Adrenal gland (tissue), 12 donors: ENCODE measurements around the gene FBLN2. TPM values are rescaled to one million over a fixed set of nuclear protein-coding genes. Genes with fewer than 3 reads are reported as not detected.

Experiments used
- DNase-seq, 7 donors: peaks; one replicate each; pipeline ENCODE4 v3.0.0-alpha.2; 2019 to 2020
- H3K27ac ChIP-seq, 5 donors: fragments of 200-600 bp; sonication (generic) in 4 of 5; 1 replicate in 3 of 5; 2 replicates in 2 of 5; pipeline versions ENCODE4 v1.5.1 to v1.8.0; 2016 to 2020; ENCODE audit warnings: mild to moderate bottlenecking in 1 of 5
- H3K27me3 ChIP-seq: fragments of 200-600 bp; 2 replicates; pipeline ENCODE4 v1.8.0; 2021
- H3K36me3 ChIP-seq, 2 donors: fragments of 200-600 bp; replicated peaks in 1 of 2; 1 replicate in 1 of 2; 2 replicates in 1 of 2; pipeline versions ENCODE4 v1.5.1 to v1.8.0; 2018 to 2022
- H3K4me1 ChIP-seq, 2 donors: fragments of 200-600 bp; replicated peaks in 1 of 2; 1 replicate in 1 of 2; 2 replicates in 1 of 2; pipeline versions ENCODE4 v1.5.1 to v1.8.0; 2018 to 2021
- H3K4me3 ChIP-seq, 4 donors: fragments of 200-600 bp; sonication (generic) in 3 of 4; one replicate each; pipeline ENCODE4 v1.5.1; 2016 to 2018
- H3K9me3 ChIP-seq, 3 donors: fragments of 200-600 bp; sonication (generic) in 1 of 3; replicated peaks in 1 of 3; 1 replicate in 2 of 3; 2 replicates in 1 of 3; pipeline versions ENCODE4 v1.5.1 to v1.8.0; 2016 to 2021
- POLR2A ChIP-seq, 2 donors: fragments of 450-650 bp; IDR thresholded peaks; one replicate each; pipeline ENCODE4 v1.6.1; 2017; ENCODE audit warnings: antibody characterized with exemption in 2 of 2, mild to moderate bottlenecking in 2 of 2, moderate library complexity in 1 of 2
- WGBS, 4 donors: extraction: QIAGEN DNeasy Blood & Tissue Kit in 2 of 4; methylation state at CpG; one replicate each; pipeline versions ENCODE4 v1.1.5 to v1.1.7; 2013 to 2017; 5-methylcytosine and 5-hydroxymethylcytosine counted together
- intact Hi-C, 2 donors: fragments of 100-400 bp; cut with DNase I; formaldehyde crosslinking; loops; one replicate each; pipeline versions ENCODE4 v1.14.1 to v1.15.0; 2022 to 2023
- polyA plus RNA-seq, 3 donors: library from polyadenylated mRNA; stranded (reverse); fragments of 200-250 nt in 2 of 3; fragments of 350-450 nt in 1 of 3; fragmentation: Illumina TruSeq in 1 of 3; extraction: RNeasy Lipid Tissue Mini Kit (QIAGEN cat#74804) in 1 of 3; gene quantifications; one replicate each; pipeline ENCODE4 v1.2.3, GENCODE V29; 2013 to 2014
- total RNA-seq, 9 donors: library from RNA; depleted of rRNA in 4 of 9; stranded (reverse); fragments of >200 nt in 4 of 9; fragments of 120-200 nt in 1 of 9; fragmentation: NEBNext Ultra II Directional in 1 of 9; extraction: Animal tissue kit (Norgen Biotek cat#: 25700) in 1 of 9; gene quantifications; one replicate each; pipeline versions ENCODE4 v1.1.0 to v1.2.4, GENCODE V29; 2013 to 2023
- TF ChIP-seq, protein P1 (sequence below), 6 experiments: fragments of 450-650 bp in 4 of 6; fragments of 200-600 bp in 2 of 6; sonication (generic) in 1 of 6; IDR thresholded peaks; 1 replicate in 5 of 6; 2 replicates in 1 of 6; pipeline versions ENCODE4 v1.5.1 to v1.8.0; 2016 to 2021; ENCODE audit warnings: antibody characterized with exemption in 6 of 6, mild to moderate bottlenecking in 2 of 6, moderate library complexity in 1 of 6
- donor health status: healthy with polysubstance abuse.
- donor health status: Bipolar disorder and iron deficiency.
- donor health status: DM: yes; HTN: yes; CAD: no.
- donor health status: DM: no; HTN: no; CAD: no.
- donor health status: DM: no; HTN: no; CAD: no.
- donor health status: DM: yes; HTN: yes; CAD: no.

Gene FBLN2
- total and polyA plus RNA-seq, 12 donors: 1.8 to 31.5 (median 7.0) TPM

DNA sequence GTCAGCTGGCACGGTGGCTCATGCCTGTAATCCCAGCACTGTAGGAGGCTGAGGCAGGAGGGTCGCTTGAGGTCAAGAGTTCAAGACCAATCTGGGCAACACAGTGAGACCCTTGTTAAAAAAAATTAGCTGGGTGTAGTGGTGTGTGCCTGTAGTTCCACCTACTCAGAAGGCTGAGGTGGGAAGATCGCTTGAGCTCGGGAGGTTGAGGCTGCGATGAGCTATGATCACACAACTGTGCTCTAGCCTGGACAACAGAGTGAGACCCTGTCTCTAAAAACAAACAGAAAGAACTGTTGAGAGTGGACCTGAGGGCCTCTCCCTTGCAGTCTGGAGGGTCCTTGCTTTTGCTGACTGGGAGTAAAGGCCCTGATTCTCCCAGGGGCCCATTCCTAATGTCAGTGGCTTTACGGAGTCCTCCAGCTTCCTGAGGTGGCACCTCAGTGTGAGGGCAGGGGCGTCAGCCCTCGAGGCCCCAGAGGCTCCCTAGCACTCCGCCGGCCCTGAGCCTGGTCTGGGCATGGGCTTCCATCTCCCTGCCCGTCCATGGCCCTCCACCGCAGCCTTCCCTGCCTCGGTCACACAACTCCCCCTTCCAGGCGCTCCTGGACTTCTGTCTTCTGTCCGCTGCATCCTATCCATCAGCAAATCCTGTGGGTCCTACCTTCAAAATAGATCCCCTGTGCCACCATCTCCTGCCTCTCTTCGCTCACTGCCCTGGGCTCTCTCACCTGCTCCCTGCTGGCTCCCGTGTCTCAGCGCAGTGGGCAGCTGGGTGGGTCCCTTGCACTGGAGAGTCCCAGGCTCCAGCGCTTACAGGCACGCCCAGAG is 19.0 kb downstream of the FBLN2 start:
- Histone ChIP-seq H3K4me1 (no peaks in the 10 kb centered on the region), H3K27me3 (no peaks in the 10 kb centered on the region), H3K4me3 (no peak overlapping the region), H3K36me3 (no peaks in the 10 kb centered on the region), H3K27ac (no peak overlapping the region), H3K9me3 (no peaks in the 10 kb centered on the region)
- DNase-seq: no peak
- TF ChIP-seq, protein P1, sequence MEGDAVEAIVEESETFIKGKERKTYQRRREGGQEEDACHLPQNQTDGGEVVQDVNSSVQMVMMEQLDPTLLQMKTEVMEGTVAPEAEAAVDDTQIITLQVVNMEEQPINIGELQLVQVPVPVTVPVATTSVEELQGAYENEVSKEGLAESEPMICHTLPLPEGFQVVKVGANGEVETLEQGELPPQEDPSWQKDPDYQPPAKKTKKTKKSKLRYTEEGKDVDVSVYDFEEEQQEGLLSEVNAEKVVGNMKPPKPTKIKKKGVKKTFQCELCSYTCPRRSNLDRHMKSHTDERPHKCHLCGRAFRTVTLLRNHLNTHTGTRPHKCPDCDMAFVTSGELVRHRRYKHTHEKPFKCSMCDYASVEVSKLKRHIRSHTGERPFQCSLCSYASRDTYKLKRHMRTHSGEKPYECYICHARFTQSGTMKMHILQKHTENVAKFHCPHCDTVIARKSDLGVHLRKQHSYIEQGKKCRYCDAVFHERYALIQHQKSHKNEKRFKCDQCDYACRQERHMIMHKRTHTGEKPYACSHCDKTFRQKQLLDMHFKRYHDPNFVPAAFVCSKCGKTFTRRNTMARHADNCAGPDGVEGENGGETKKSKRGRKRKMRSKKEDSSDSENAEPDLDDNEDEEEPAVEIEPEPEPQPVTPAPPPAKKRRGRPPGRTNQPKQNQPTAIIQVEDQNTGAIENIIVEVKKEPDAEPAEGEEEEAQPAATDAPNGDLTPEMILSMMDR (IDR thresholded peaks at IDR 0.05): no peak
- TF ChIP-seq POLR2A (IDR thresholded peaks at IDR 0.05): no peak
- intact Hi-C loops: no loop called here
- 79 to 86% (median 82%) methylated on average over 18 to 20 of the region's 20 CpGs for WGBS, 4 donors

DNA sequence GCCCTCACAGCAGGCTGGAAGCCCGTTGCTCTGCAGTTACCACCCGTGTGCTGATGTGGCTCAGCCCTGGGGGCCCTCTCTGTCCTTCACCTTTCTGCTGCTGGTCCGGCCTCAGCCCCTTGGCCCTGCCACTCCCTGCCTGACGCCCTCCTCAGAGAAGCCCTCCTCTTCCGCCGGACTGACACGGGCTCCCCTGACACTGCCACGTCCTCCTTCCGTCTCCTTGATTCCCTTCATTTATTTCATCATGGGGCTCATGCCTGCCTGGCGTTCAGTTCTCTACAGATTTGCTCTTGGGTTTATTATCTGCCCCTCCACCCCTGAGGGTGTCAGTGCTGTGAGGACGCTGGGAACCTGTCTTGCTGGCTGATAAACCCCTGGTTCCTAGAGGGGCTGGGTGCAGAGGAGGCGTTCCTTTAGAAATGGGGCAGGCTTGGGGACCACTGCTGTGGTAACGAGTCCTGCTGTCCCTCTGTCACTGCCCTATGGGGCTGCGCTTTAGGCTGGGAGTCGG is 19.6 kb downstream of the FBLN2 start:
- no peak overlapping the region for H3K27ac ChIP-seq
- TF ChIP-seq, protein P1 (IDR thresholded peaks at IDR 0.05): no peak
- no peak for TF ChIP-seq POLR2A (IDR thresholded peaks at IDR 0.05)
- H3K4me3 ChIP-seq: no peak overlapping the region
- intact Hi-C loops: no loop called here
- H3K36me3 ChIP-seq: no peaks in the 10 kb centered on the region
- H3K9me3 ChIP-seq: no peaks in the 10 kb centered on the region
- no peaks in the 10 kb centered on the region for H3K27me3 ChIP-seq
- DNase-seq: no peak
- no peaks in the 10 kb centered on the region for H3K4me1 ChIP-seq
- 73 to 85% (median 79%) methylated on average over 14 to 15 of the region's 15 CpGs for WGBS, 4 donors

DNA sequence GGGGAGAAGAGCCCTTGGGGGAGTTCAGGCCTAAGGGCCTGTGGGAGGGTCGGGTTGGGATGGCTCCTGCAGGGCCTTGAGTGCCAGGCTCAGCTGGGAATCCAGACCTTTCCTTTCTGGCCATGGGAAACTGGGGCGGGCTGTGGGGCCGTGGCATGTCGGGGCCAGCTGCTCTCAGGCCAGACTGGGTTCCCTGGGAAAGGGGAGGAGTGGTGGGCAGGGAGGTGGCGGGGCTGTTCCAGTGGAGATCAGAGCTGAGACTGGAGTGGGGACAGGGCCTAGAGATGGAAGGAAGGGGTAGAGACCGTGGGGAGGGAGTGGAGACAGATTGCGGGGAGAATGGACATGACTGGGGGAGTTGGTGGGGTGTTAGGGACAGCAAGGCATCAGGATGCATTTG is 20.3 kb downstream of the FBLN2 start:
- no peak for DNase-seq
- Histone ChIP-seq H3K9me3 (no peaks in the 10 kb centered on the region), H3K36me3 (no peaks in the 10 kb centered on the region), H3K4me1 (no peaks in the 10 kb centered on the region), H3K4me3 (no peak overlapping the region), H3K27ac (no peak overlapping the region), H3K27me3 (no peaks in the 10 kb centered on the region)
- TF ChIP-seq, protein P1 (IDR thresholded peaks at IDR 0.05): no peak
- TF ChIP-seq POLR2A (IDR thresholded peaks at IDR 0.05): no peak
- intact Hi-C loops: no loop called here
- WGBS, 4 donors: 77 to 89% (median 83%) methylated on average over 6 to 7 of the region's 7 CpGs

DNA sequence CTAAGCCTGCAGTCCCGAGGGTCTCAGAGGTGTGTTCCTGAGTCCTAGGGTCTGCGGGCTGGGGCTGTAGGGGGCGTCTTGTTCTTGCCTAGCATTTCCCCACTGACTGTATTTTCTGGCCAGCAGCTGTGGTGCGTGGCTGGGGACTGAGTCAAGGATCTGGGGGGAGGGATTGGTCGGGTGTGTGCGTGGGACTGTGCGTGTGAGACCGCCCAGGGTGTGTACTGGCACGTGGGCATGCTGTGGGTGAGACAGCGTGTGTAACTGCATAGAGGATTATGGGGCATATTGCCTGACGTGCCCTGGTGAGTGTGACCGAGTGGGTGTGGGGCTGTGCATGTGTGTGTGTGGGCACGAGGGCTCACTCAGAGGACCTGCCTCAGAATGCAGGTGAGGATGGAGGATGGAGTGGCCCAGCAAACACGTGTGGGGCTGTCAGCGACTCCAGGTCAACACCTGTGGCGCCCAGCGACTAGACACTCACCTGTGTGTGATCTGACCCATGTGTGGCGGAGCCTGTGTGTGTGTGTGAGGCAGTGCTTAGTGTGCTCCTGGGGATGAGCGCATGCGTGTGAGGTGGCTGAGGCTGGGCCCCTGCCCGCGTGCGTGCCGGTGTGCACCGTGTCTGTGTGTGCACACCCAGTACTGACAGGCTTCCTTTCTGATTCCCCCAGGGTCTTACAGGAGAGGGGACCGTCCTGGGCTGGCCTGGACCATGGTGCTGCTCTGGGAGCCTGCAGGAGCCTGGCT is 20.9 kb downstream of the FBLN2 start:
- 60 to 82% (median 76%) methylated on average over 8 to 26 of the region's 26 CpGs for WGBS, 4 donors
- TF ChIP-seq, protein P1 (IDR thresholded peaks at IDR 0.05): no peak
- TF ChIP-seq POLR2A (IDR thresholded peaks at IDR 0.05): no peak
- no peaks in the 10 kb centered on the region for H3K36me3 ChIP-seq
- no peaks in the 10 kb centered on the region for H3K4me1 ChIP-seq
- H3K27ac ChIP-seq: no peak overlapping the region
- intact Hi-C loops: no loop called here
- H3K27me3 ChIP-seq: no peaks in the 10 kb centered on the region
- no peak overlapping the region for H3K4me3 ChIP-seq
- no peak for DNase-seq
- H3K9me3 ChIP-seq: no peaks in the 10 kb centered on the region
